ENCODE results near the gene NDE1.

GRCh38 chr16:15643946-15644250 is 6.1 kb upstream of the NDE1 start:
- TF ChIP-seq POLR2A (IDR thresholded peaks at IDR 0.05), result no peak
- TF ChIP-seq CTCF (IDR thresholded peaks at IDR 0.05), result no peak
